Fibroblast of mammary gland (primary cell): ENCODE data around the gene CHD2.
"Not testable (repeated sequence)": the region's sequence is repeated elsewhere in the genome, so short reads cannot be mapped to it uniquely, and the experiment has no call there.

Source experiments
- DNase-seq: peaks from one replicate; pipeline ENCODE4 v3.0.0-alpha.2; 2010; ENCODE audit warnings: low read depth
- H3K4me3 ChIP-seq: 2 replicates; pipeline ENCODE4 v1.5.1; 2011; ENCODE audit warnings: low read depth, mild to moderate bottlenecking, low read length, moderate library complexity; ENCODE audit not compliant: control insufficient read depth
- TF ChIP-seq, protein P1 (sequence below): conservative IDR thresholded peaks from 2 replicates; pipeline ENCODE4 v1.5.1; 2011; ENCODE audit warnings: low read depth, low read length, inconsistent platforms; ENCODE audit not compliant: control insufficient read depth, insufficient read depth

Gene CHD2

DNA sequence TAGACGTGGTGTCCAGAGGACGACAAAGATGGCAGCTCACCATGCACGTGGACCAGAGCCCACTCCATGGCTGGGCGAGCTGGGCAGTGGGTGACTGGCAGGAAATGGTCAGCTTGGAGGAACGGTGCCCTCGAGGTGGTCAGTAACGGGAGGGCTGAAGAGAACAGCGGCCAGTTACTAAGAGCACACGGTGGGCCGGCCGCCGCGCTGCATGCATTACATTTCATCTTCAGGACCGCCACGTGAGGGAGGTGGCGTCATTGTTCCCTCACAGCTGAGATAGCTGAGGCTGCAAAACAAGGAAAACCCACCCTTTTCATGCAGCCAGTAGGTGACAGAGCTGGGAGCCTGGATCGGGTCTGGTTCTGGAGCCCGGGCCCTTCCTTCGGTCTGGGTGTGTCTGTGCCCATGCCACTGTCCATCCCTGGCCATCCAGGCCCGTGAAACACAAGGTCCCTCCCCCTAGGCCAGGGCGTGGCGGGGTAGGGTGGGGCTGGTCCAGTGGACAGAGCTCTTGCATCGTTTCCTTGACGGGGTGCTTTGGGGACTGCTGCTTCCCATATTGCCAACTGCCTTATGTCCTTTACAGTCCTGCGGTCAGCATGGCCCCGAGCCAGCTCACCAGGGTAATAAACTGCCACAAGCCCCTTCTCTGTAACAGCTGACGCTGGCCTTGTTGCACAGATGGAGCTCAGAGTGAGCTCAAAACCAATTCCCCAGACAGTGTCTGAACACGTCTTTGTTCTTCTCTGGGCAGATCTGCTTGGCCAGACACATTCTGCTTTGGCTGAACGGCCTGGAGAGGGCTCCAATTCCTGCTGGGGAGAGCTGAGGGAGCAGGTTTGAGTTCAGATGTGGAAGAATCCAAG lies 137.1 kb downstream of the CHD2 start:
- H3K4me3 ChIP-seq: no peak overlapping the region
- TF ChIP-seq, protein P1, sequence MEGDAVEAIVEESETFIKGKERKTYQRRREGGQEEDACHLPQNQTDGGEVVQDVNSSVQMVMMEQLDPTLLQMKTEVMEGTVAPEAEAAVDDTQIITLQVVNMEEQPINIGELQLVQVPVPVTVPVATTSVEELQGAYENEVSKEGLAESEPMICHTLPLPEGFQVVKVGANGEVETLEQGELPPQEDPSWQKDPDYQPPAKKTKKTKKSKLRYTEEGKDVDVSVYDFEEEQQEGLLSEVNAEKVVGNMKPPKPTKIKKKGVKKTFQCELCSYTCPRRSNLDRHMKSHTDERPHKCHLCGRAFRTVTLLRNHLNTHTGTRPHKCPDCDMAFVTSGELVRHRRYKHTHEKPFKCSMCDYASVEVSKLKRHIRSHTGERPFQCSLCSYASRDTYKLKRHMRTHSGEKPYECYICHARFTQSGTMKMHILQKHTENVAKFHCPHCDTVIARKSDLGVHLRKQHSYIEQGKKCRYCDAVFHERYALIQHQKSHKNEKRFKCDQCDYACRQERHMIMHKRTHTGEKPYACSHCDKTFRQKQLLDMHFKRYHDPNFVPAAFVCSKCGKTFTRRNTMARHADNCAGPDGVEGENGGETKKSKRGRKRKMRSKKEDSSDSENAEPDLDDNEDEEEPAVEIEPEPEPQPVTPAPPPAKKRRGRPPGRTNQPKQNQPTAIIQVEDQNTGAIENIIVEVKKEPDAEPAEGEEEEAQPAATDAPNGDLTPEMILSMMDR: peak; percentile 24
- DNase-seq: peak; percentile 71

DNA sequence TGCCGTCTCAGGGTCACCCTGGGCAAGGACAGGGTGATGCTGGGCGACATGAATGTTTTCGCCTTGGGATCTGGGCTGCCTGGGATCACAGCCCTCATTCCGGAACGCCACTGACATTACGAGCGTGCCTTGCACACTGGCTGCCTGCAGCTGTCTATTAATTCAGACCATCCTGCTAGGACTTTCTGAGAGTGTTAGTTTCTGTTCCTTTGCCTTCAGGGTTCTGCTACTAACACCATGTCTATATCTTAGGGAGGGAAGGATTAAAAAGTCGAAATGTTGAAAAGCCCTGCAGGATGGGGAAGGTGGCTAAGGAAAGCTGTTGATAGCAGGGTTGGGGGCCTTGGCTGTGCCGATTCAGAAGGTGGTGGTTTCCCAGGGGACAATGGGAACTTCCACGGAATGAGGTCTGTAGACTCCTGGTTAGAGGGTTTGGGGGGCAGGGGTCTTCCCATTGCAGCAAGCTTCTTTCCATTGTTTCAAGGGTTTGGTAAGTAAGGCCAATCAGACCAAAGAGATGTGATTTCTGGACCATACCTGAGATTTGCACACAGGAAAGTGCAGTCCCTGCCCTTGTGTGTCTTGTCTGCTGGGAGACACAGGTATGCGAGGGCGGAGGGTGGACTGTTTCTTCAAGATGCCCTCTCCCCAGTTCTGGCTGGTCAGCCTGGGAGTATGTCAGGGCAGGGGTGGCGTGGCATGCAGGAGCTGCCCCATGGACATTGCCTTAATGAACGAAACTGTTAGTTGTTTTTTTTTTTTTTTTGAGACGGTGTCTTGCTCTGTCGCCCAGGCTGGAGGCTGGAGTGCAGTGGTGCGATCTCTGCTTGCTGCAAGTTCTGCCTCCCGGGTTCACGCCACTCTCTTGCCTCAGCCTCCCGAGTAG lies 137.9 kb downstream of the CHD2 start:
- no peak overlapping the region for H3K4me3 ChIP-seq
- TF ChIP-seq, protein P1: no peak
- DNase-seq: no peak

- not testable (repeated sequence) for H3K4me3 ChIP-seq, DNase-seq
These were observed 139.6 kb downstream of the CHD2 start for GRCh38 chr15:93039562-93040287.

GRCh38 chr15:93040288-93041158 lies 140.4 kb downstream of the CHD2 start:
- DNase-seq: no peak
- TF ChIP-seq, protein P1: no peak
- H3K4me3 ChIP-seq: no peak overlapping the region

DNA sequence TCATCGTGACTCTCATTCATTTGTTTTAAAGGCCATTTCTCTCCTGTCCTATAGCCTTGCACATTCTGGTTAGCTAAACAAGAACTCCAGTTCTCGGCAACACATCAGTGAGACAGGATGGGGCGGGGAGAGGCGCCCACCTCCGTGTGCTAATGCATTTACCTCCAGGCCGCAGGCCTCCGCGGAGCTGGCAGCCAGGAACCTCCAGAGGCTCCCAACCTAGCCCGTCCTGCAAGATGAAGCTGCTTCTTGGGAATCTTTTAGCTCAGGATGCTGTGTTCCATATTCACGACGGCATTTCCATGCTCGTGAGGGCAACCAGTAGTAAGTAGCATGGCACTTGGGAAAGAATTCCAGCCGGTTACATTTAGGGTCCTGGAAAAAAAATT lies 141.0 kb downstream of the CHD2 start:
- TF ChIP-seq, protein P1: no peak
- no peak overlapping the region for H3K4me3 ChIP-seq
- DNase-seq: no peak

GRCh38 chr15:93042211-93042610 lies 142.1 kb downstream of the CHD2 start:
- DNase-seq: no peak
- no peak overlapping the region for H3K4me3 ChIP-seq
- TF ChIP-seq, protein P1: no peak
